Stomach (tissue), 4 donors: ENCODE data around the gene FLACC1.

Experiments
- POLR2A ChIP-seq, 4 donors: fragments of 450-650 bp; IDR thresholded peaks; one replicate each; pipeline ENCODE4 v1.6.1; 2016; ENCODE audit warnings: antibody characterized with exemption in 4 of 4, control low read depth in 2 of 4, mild to moderate bottlenecking in 1 of 4, moderate library complexity in 1 of 4
- TF ChIP-seq, protein P1 (sequence below), 7 experiments: fragments of 450-650 bp in 4 of 7; fragments of 200-600 bp in 3 of 7; sonication (generic) in 3 of 7; IDR thresholded peaks; one replicate each; pipeline ENCODE4 v1.5.1; 2016 to 2019; ENCODE audit warnings: antibody characterized with exemption in 7 of 7, control low read depth in 2 of 7, mild to moderate bottlenecking in 1 of 7

DNA sequence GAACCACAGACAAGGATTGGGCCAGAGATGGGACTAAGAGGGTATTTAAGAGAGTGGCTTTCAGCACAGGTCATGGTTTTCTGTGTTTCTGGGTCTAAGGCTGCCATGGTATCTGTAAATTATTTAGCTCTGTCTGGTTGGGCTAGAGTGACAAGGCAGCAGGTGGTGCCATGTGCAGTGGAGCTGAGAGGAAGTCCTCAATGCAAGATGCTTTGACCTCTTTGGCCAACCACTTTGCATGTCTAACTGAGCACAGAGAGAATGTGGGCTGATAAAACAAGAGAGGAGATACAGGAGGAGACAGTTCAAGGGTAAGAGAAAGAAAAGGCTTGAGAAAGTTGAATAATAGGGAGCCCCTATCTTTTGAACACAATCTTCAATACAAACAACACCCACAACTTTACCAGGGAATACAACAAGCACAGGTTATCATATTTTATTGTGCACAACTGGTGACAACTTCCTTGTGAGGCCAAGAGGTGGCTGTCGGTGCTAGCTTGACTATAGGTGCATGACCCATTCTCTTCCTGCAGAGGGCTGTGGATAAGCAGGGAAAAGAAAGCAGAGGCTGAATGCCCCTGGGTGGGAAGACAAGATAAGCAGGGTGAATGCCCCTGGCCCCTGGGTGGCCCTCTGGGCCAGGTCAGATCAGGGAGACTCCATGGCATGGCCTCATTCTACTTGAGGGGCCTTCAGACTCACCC is 12.3 kb downstream of the FLACC1 start:
- TF ChIP-seq, protein P1, sequence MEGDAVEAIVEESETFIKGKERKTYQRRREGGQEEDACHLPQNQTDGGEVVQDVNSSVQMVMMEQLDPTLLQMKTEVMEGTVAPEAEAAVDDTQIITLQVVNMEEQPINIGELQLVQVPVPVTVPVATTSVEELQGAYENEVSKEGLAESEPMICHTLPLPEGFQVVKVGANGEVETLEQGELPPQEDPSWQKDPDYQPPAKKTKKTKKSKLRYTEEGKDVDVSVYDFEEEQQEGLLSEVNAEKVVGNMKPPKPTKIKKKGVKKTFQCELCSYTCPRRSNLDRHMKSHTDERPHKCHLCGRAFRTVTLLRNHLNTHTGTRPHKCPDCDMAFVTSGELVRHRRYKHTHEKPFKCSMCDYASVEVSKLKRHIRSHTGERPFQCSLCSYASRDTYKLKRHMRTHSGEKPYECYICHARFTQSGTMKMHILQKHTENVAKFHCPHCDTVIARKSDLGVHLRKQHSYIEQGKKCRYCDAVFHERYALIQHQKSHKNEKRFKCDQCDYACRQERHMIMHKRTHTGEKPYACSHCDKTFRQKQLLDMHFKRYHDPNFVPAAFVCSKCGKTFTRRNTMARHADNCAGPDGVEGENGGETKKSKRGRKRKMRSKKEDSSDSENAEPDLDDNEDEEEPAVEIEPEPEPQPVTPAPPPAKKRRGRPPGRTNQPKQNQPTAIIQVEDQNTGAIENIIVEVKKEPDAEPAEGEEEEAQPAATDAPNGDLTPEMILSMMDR (IDR thresholded peaks at IDR 0.05) = no peak
- TF ChIP-seq POLR2A (IDR thresholded peaks at IDR 0.05) = no peak
